ENCODE results near the gene GTF2F2. TPM values are rescaled to one million over a fixed set of nuclear protein-coding genes. Genes with fewer than 3 reads are reported as not detected.
"Not testable (repeated sequence)": the region's sequence is repeated elsewhere in the genome, so short reads cannot be mapped to it uniquely, and the experiment has no call there.

Gene GTF2F2
- total RNA-seq, 2 experiments from 2014 or later: 18.8 to 19.6 TPM

- H3K4me1 Mint-ChIP-seq (ENCODE audit: low read depth): no peaks in the 10 kb centered on the region
- CTCF ChIA-PET: interaction anchor here (0.6 to 3.6 kb wide), 21 partner anchors 8 to 797 kb away, joined by 3 to 44 read pairs (median 4); no protein-coding TSS in a partner anchor
- H3K4me3 Mint-ChIP-seq: no peak overlapping the region
- H3K27ac Mint-ChIP-seq: no peak overlapping the region
- DNase-seq: peak; percentile 56
- POLR2A ChIA-PET: no interaction called here
- H3K36me3 Mint-ChIP-seq (ENCODE audit: low read depth): peaks cover 15% of the 10 kb centered on the region
- peaks cover 7% of the 10 kb centered on the region for H3K9me3 Mint-ChIP-seq (ENCODE audit: insufficient read depth)
- no peaks in the 10 kb centered on the region for H3K27me3 Mint-ChIP-seq (ENCODE audit: low read depth)
- ATAC-seq: peak; percentile 70
Observed at GRCh38 chr13:45280751-45281634, 160.7 kb downstream of the GTF2F2 start.

- Mint-ChIP-seq H3K36me3 (ENCODE audit: low read depth) (peaks cover 9% of the 10 kb centered on the region), H3K4me3 (no peak overlapping the region), H3K27me3 (ENCODE audit: low read depth) (no peaks in the 10 kb centered on the region), H3K9me3 (ENCODE audit: insufficient read depth) (no peaks in the 10 kb centered on the region), H3K27ac (no peak overlapping the region), H3K4me1 (ENCODE audit: low read depth) (no peaks in the 10 kb centered on the region)
- POLR2A ChIA-PET: no interaction called here
- no peak for DNase-seq
- CTCF ChIA-PET: interaction anchor here (0.9 to 1.3 kb wide), 4 partner anchors 13 to 236 kb away, joined by 3 to 5 read pairs (median 3); no protein-coding TSS in a partner anchor
- no peak for ATAC-seq
Observed at GRCh38 chr13:45282994-45283393, 162.7 kb downstream of the GTF2F2 start.

- DNase-seq (no peak), ATAC-seq (no peak)
- POLR2A ChIA-PET: no interaction called here
- no peak overlapping the region for H3K4me3 Mint-ChIP-seq
- H3K9me3 Mint-ChIP-seq (ENCODE audit: insufficient read depth): no peaks in the 10 kb centered on the region
- CTCF ChIA-PET: interaction anchor here (0.6 to 1.5 kb wide), 4 partner anchors 8 to 38 kb away, joined by 3 to 5 read pairs (median 4); no protein-coding TSS in a partner anchor
- no peak overlapping the region for H3K27ac Mint-ChIP-seq
- no peaks in the 10 kb centered on the region for H3K27me3 Mint-ChIP-seq (ENCODE audit: low read depth)
- H3K36me3 Mint-ChIP-seq (ENCODE audit: low read depth): peaks cover 7% of the 10 kb centered on the region
- H3K4me1 Mint-ChIP-seq (ENCODE audit: low read depth): no peaks in the 10 kb centered on the region
Observed at GRCh38 chr13:45289936-45290563, 169.7 kb downstream of the GTF2F2 start.

- H3K27me3 Mint-ChIP-seq (ENCODE audit: low read depth): no peaks in the 10 kb centered on the region
- H3K36me3 Mint-ChIP-seq (ENCODE audit: low read depth): peaks cover 9% of the 10 kb centered on the region
- DNase-seq: no peak
- H3K27ac Mint-ChIP-seq: no peak overlapping the region
- H3K9me3 Mint-ChIP-seq (ENCODE audit: insufficient read depth): no peaks in the 10 kb centered on the region
- ATAC-seq: no peak
- ChIA-PET POLR2A (no interaction called here), CTCF (interaction anchor here (0.8 to 1.8 kb wide), 5 partner anchors 12 to 246 kb away, joined by 3 to 6 read pairs (median 3); no protein-coding TSS in a partner anchor)
- no peak overlapping the region for H3K4me3 Mint-ChIP-seq
- peaks cover 13% of the 10 kb centered on the region for H3K4me1 Mint-ChIP-seq (ENCODE audit: low read depth)
Observed at GRCh38 chr13:45292176-45292575, 171.9 kb downstream of the GTF2F2 start.

GRCh38 chr13:45295536-45295935 lies 175.2 kb downstream of the GTF2F2 start:
- peaks cover 8% of the 10 kb centered on the region for H3K36me3 Mint-ChIP-seq (ENCODE audit: low read depth)
- DNase-seq: no peak
- H3K4me1 Mint-ChIP-seq (ENCODE audit: low read depth): peaks cover 27% of the 10 kb centered on the region
- POLR2A ChIA-PET: interaction anchor here (0.6 kb wide), 1 partner anchor 315 kb away, joined by 3 read pairs; no protein-coding TSS in a partner anchor
- CTCF ChIA-PET: interaction anchor here (0.6 to 2.3 kb wide), 2 partner anchors 9 to 248 kb away, joined by 3 to 10 read pairs; no protein-coding TSS in a partner anchor
- H3K9me3 Mint-ChIP-seq (ENCODE audit: insufficient read depth): no peaks in the 10 kb centered on the region
- H3K4me3 Mint-ChIP-seq: no peak overlapping the region
- no peak overlapping the region for H3K27ac Mint-ChIP-seq
- no peak for ATAC-seq
- no peaks in the 10 kb centered on the region for H3K27me3 Mint-ChIP-seq (ENCODE audit: low read depth)

GRCh38 chr13:45296259-45296658 lies 175.9 kb downstream of the GTF2F2 start:
- H3K9me3 Mint-ChIP-seq (ENCODE audit: insufficient read depth): no peaks in the 10 kb centered on the region

GRCh38 chr13:45297456-45298205 lies 177.3 kb downstream of the GTF2F2 start:
- Mint-ChIP-seq H3K27me3 (ENCODE audit: low read depth) (peaks cover 2% of the 10 kb centered on the region), H3K36me3 (ENCODE audit: low read depth) (peaks cover 8% of the 10 kb centered on the region), H3K4me3 (no peak overlapping the region), H3K27ac (peak overlapping the region; percentile 85), H3K9me3 (ENCODE audit: insufficient read depth) (no peaks in the 10 kb centered on the region), H3K4me1 (ENCODE audit: low read depth) (peaks cover 27% of the 10 kb centered on the region)
- ChIA-PET POLR2A (interaction anchor here (0.8 to 1.8 kb wide), 2 partner anchors 43 to 178 kb away, joined by 3 to 12 read pairs; partner anchors contain the start of genes GTF2F2 and TPT1), CTCF (interaction anchor here (0.7 to 3.8 kb wide), 11 partner anchors 9 to 379 kb away, joined by 3 to 30 read pairs (median 4); partner anchors contain the start of gene TPT1)
- DNase-seq: peak; percentile 40
- peak; percentile 77 for ATAC-seq

More at GRCh38 chr13:45296259-45296658, 175.9 kb downstream of the GTF2F2 start:
- DNase-seq: no peak
- Mint-ChIP-seq H3K27me3 (ENCODE audit: low read depth) (peaks cover under 1% of the 10 kb centered on the region), H3K4me1 (ENCODE audit: low read depth) (peaks cover 27% of the 10 kb centered on the region), H3K4me3 (no peak overlapping the region), H3K36me3 (ENCODE audit: low read depth) (peaks cover 8% of the 10 kb centered on the region), H3K27ac (peak overlapping the region; percentile 66)
- ChIA-PET CTCF (interaction anchor here (0.8 to 3.1 kb wide), 3 partner anchors 15 to 249 kb away, joined by 4 to 13 read pairs (median 10); no protein-coding TSS in a partner anchor), POLR2A (no interaction called here)
- ATAC-seq: no peak

GRCh38 chr13:45298206-45298505 lies 177.8 kb downstream of the GTF2F2 start:
- H3K9me3 Mint-ChIP-seq (ENCODE audit: insufficient read depth): no peaks in the 10 kb centered on the region
- H3K4me1 Mint-ChIP-seq (ENCODE audit: low read depth): peaks cover 27% of the 10 kb centered on the region
- ChIA-PET CTCF (interaction anchor here (0.8 to 3.8 kb wide), 10 partner anchors 8 to 379 kb away, joined by 3 to 30 read pairs (median 4); partner anchors contain the start of gene TPT1), POLR2A (interaction anchor here (0.8 to 1.8 kb wide), 2 partner anchors 43 to 178 kb away, joined by 3 to 12 read pairs; partner anchors contain the start of genes GTF2F2 and TPT1)
- H3K27me3 Mint-ChIP-seq (ENCODE audit: low read depth): peaks cover 2% of the 10 kb centered on the region
- H3K36me3 Mint-ChIP-seq (ENCODE audit: low read depth): peaks cover 8% of the 10 kb centered on the region
- DNase-seq (no peak), ATAC-seq (peak; percentile 59)
- H3K27ac Mint-ChIP-seq: peak overlapping the region; percentile 85
- H3K4me3 Mint-ChIP-seq: no peak overlapping the region

- ChIA-PET CTCF (interaction anchor here (1.0 to 3.8 kb wide), 8 partner anchors 10 to 380 kb away, joined by 3 to 30 read pairs (median 6); no protein-coding TSS in a partner anchor), POLR2A (interaction anchor here (0.7 to 1.8 kb wide), 3 partner anchors 42 to 180 kb away, joined by 3 to 12 read pairs (median 3); partner anchors contain the start of genes GTF2F2 and TPT1)
- not testable (repeated sequence) for H3K27me3 Mint-ChIP-seq (ENCODE audit: low read depth); DNase-seq; H3K36me3 Mint-ChIP-seq (ENCODE audit: low read depth); H3K9me3 Mint-ChIP-seq (ENCODE audit: insufficient read depth); H3K4me3 Mint-ChIP-seq; ATAC-seq
- H3K4me1 Mint-ChIP-seq (ENCODE audit: low read depth): peaks cover 27% of the 10 kb centered on the region
- H3K27ac Mint-ChIP-seq: peak overlapping the region; percentile 85
Observed at GRCh38 chr13:45298550-45298949, 178.2 kb downstream of the GTF2F2 start.

- no peak for ATAC-seq
- Mint-ChIP-seq H3K27me3 (ENCODE audit: low read depth) (peaks cover 2% of the 10 kb centered on the region), H3K4me1 (ENCODE audit: low read depth) (peaks cover 27% of the 10 kb centered on the region), H3K27ac (no peak overlapping the region), H3K9me3 (ENCODE audit: insufficient read depth) (no peaks in the 10 kb centered on the region), H3K4me3 (no peak overlapping the region), H3K36me3 (ENCODE audit: low read depth) (peaks cover 8% of the 10 kb centered on the region)
- DNase-seq: no peak
- CTCF ChIA-PET: interaction anchor here (1.4 to 3.8 kb wide), 4 partner anchors 10 to 252 kb away, joined by 3 to 30 read pairs (median 11); no protein-coding TSS in a partner anchor
- POLR2A ChIA-PET: interaction anchor here (0.7 kb wide), 1 partner anchor 180 kb away, joined by 3 read pairs; no protein-coding TSS in a partner anchor
Observed at GRCh38 chr13:45299194-45299593, 178.9 kb downstream of the GTF2F2 start.

Data from activated CD8-positive, alpha-beta T cell treated with anti-CD3 and anti-CD28 coated beads, Interleukin-2, amount 10 ng/mL, durations not matched to agents 7 days and 5 days (primary cell).